Heart left ventricle (tissue), 16 donors: ENCODE data around the gene YBX1. TPM values are rescaled to one million over a fixed set of nuclear protein-coding genes. Genes with fewer than 3 reads are reported as not detected.

ENCODE experiments used
- ATAC-seq, 4 donors: fragments of 200-7000 bp; cut with Tn5 transposase; one replicate each; pipeline ENCODE4 v1.9.1; 2020 to 2022; ENCODE audit warnings: moderate library complexity in 4 of 4, mild to moderate bottlenecking in 3 of 4, moderate number of reproducible peaks in 1 of 4
- DNase-seq, 5 donors: peaks; one replicate each; pipeline ENCODE4 v3.0.0-alpha.2; 2020
- H3K27ac ChIP-seq, 12 donors: fragments of 200-600 bp; sonication (generic) in 4 of 12; one replicate each; pipeline versions ENCODE4 v1.5.0 to v1.8.0; 2016 to 2022; ENCODE audit warnings: mild to moderate bottlenecking in 2 of 12
- H3K27me3 ChIP-seq, 9 donors: fragments of 200-600 bp; sonication (generic) in 2 of 9; one replicate each; pipeline versions ENCODE4 v1.5.1 to v1.8.0; 2016 to 2022; ENCODE audit warnings: mild to moderate bottlenecking in 3 of 9
- H3K36me3 ChIP-seq, 9 donors: fragments of 200-600 bp; sonication (generic) in 2 of 9; one replicate each; pipeline versions ENCODE4 v1.5.0 to v1.8.0; 2018 to 2022; ENCODE audit warnings: mild to moderate bottlenecking in 2 of 9
- H3K4me1 ChIP-seq, 12 donors: fragments of 200-600 bp; sonication (generic) in 4 of 12; one replicate each; pipeline versions ENCODE4 v1.5.0 to v1.8.0; 2016 to 2022; ENCODE audit warnings: mild to moderate bottlenecking in 3 of 12
- H3K4me3 ChIP-seq, 12 donors: fragments of 200-600 bp; sonication (generic) in 4 of 12; one replicate each; pipeline versions ENCODE4 v1.5.0 to v1.8.0; 2017 to 2022; ENCODE audit warnings: mild to moderate bottlenecking in 9 of 12, moderate library complexity in 4 of 12
- H3K9me3 ChIP-seq, 12 donors: fragments of 200-600 bp; sonication (generic) in 4 of 12; one replicate each; pipeline versions ENCODE4 v1.5.0 to v1.8.0; 2016 to 2022; ENCODE audit warnings: mild to moderate bottlenecking in 1 of 12
- CTCF ChIP-seq, 12 donors: fragments of 200-600 bp; sonication (generic) in 4 of 12; IDR thresholded peaks; one replicate each; pipeline versions ENCODE4 v1.5.0 to v1.8.0; 2018 to 2022; ENCODE audit warnings: antibody characterized with exemption in 12 of 12, mild to moderate bottlenecking in 5 of 12
- POLR2A ChIP-seq, 2 donors: fragments of 450-650 bp; IDR thresholded peaks; one replicate each; pipeline ENCODE4 v1.6.1; 2017; ENCODE audit warnings: antibody characterized with exemption in 2 of 2, mild to moderate bottlenecking in 2 of 2, moderate library complexity in 2 of 2
- WGBS, 4 donors: extraction: QIAGEN DNeasy Blood & Tissue Kit in 2 of 4; methylation state at CpG; one replicate each; pipeline versions ENCODE4 v1.1.5 to v1.1.7; 2013 to 2018; 5-methylcytosine and 5-hydroxymethylcytosine counted together
- intact Hi-C, 10 donors: fragments of 100-400 bp; cut with DNase I; formaldehyde crosslinking; loops; one replicate each; pipeline versions ENCODE4 v1.11.1 to v1.14.2; 2022
- polyA plus RNA-seq, 2 donors: library from polyadenylated mRNA; stranded (reverse); fragments of 200-250 nt; gene quantifications; one replicate each; pipeline ENCODE4 v1.2.3, GENCODE V29; 2013
- total RNA-seq, 9 donors: library from RNA; depleted of rRNA in 2 of 9; stranded (reverse); fragments of >200 nt in 2 of 9; fragmentation: NEBNext Ultra II Directional in 3 of 9; extraction: Animal tissue kit (Norgen Biotek cat#: 25700) in 3 of 9; gene quantifications; one replicate each; pipeline versions ENCODE4 v1.1.0 to v1.2.4, GENCODE V29; 2016 to 2023
- donor health status: ischemic (EF 13 %, LVEDD 7.1; RV severe dilation, severe dysfunction).
- donor health status: healthy with polysubstance abuse.
- donor health status: DM: no; HTN: yes; CAD: no.
- donor health status: DM: no; HTN: no; CAD: no.
- donor health status: ischemic (EF 25% LVEDD 6.9; RV normal size, moderate dysfunction).
- donor health status: ischemic (EF 25% LVEDD 5.7; RV mildly dilated, moderate dysfunction).
- donor health status: healthy.
- donor health status: DM: yes; HTN: yes; CAD: no.
- donor health status: ischemic (EF 35%, LVEDD 5.7; RV mildly dilated, moderate dysfunction).
- donor health status: nonischemic (EF 11% LVEDD 7.7; RV severe dilation, severe dysfunction).
- donor health status: DM: yes; HTN: yes; CAD: no.
- donor health status: PGD.
- donor health status: ischemic (EF 29% LVEDD 5.4; RV normal size, mild dysfunction).
- donor health status: nonischemic (EF 23%, LVEDD 6.1; RV moderate dilation, normal function).

Gene YBX1
- total and polyA plus RNA-seq, 11 donors = 638 to 1,226 (median 788) TPM

- ATAC-seq = no peak
- intact Hi-C loops = loop anchor here in 6 of 10 donors (10.0 kb wide), 2 partner anchors 396 to 596 kb away; no protein-coding TSS in a partner anchor
- no peak overlapping the region for H3K4me3 ChIP-seq
- no peaks in the 10 kb centered on the region for H3K9me3 ChIP-seq
- no peak for TF ChIP-seq POLR2A (IDR thresholded peaks at IDR 0.05)
- no peak for TF ChIP-seq CTCF (IDR thresholded peaks at IDR 0.05)
- peaks cover 0 to 8% (median 4%) of the 10 kb centered on the region in 9 donors for H3K36me3 ChIP-seq
- peaks cover 0 to 18% (median 0%) of the 10 kb centered on the region in 12 donors for H3K4me1 ChIP-seq
- no peak overlapping the region for H3K27ac ChIP-seq
- DNase-seq = no peak
- no peaks in the 10 kb centered on the region for H3K27me3 ChIP-seq
- WGBS, 4 donors = 72 to 86% (median 81%) methylated on average over 10 to 19 of the region's 19 CpGs
Measured at GRCh38 chr1:42740851-42741580, 58.8 kb downstream of the YBX1 start.

DNA sequence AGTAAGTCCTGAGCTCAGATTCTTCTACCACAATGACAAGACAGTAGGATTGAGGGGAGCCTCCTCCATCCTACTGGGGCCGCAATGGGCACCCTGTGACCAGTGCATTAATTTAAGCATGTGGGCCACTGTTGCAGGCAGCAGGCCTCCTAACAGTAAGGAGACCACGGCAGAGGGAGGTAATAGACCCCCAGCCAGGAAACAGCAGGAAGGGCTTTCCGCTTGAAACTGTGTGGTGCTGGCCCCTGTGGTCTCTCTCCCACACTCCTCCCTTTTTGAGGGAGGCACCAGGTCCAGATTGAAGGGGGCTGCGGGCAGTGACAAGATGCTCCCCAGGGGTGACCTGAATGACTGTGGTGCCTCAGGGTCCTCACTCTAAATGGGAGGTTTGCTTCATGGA, 59.5 kb downstream of the YBX1 start:
- DNase-seq (no peak), ATAC-seq (no peak)
- Histone ChIP-seq H3K27ac (no peak overlapping the region), H3K36me3 (peaks cover 0 to 15% (median 11%) of the 10 kb centered on the region in 9 donors), H3K9me3 (no peaks in the 10 kb centered on the region), H3K4me3 (no peak overlapping the region), H3K4me1 (peaks cover 0 to 12% (median 0%) of the 10 kb centered on the region in 12 donors), H3K27me3 (no peaks in the 10 kb centered on the region)
- WGBS, 4 donors = 82 to 90% (median 86%) methylated on average over 3 to 4 of the region's 4 CpGs
- intact Hi-C loops = loop anchor here in 6 of 10 donors (10.0 kb wide), 2 partner anchors 397 to 597 kb away; no protein-coding TSS in a partner anchor
- TF ChIP-seq CTCF (IDR thresholded peaks at IDR 0.05) = no peak
- no peak for TF ChIP-seq POLR2A (IDR thresholded peaks at IDR 0.05)

GRCh38 chr1:42742141-42742540, 59.9 kb downstream of the YBX1 start:
- Histone ChIP-seq H3K4me3 (no peak overlapping the region), H3K27me3 (no peaks in the 10 kb centered on the region), H3K27ac (no peak overlapping the region), H3K9me3 (no peaks in the 10 kb centered on the region), H3K36me3 (peaks cover 0 to 19% (median 14%) of the 10 kb centered on the region in 9 donors), H3K4me1 (peaks cover 0 to 8% (median 0%) of the 10 kb centered on the region in 12 donors)
- TF ChIP-seq CTCF (IDR thresholded peaks at IDR 0.05) (no peak), POLR2A (IDR thresholded peaks at IDR 0.05) (no peak)
- intact Hi-C loops = loop anchor here in 6 of 10 donors (10.0 kb wide), 2 partner anchors 397 to 597 kb away; no protein-coding TSS in a partner anchor
- 89 to 94% (median 92%) methylated on average over 8 of the region's 8 CpGs for WGBS, 4 donors
- DNase-seq = no peak
- no peak for ATAC-seq

- Histone ChIP-seq H3K4me1 (peaks cover 0 to 6% (median 0%) of the 10 kb centered on the region in 12 donors), H3K9me3 (no peaks in the 10 kb centered on the region), H3K4me3 (no peak overlapping the region), H3K27ac (no peak overlapping the region), H3K27me3 (no peaks in the 10 kb centered on the region), H3K36me3 (peaks cover 0 to 25% (median 19%) of the 10 kb centered on the region in 9 donors)
- 79 to 92% (median 90%) methylated on average over 9 of the region's 9 CpGs for WGBS, 4 donors
- DNase-seq = no peak
- ATAC-seq = no peak
- intact Hi-C loops = loop anchor here in 6 of 10 donors (10.0 kb wide), 2 partner anchors 398 to 598 kb away; no protein-coding TSS in a partner anchor
- TF ChIP-seq POLR2A (IDR thresholded peaks at IDR 0.05) (no peak), CTCF (IDR thresholded peaks at IDR 0.05) (no peak)
Measured at GRCh38 chr1:42742617-42743316, 60.5 kb downstream of the YBX1 start.
